Activated CD8-positive, alpha-beta memory T cell treated with anti-CD3 and anti-CD28 coated beads for 24 hours (primary cell): Measurements from ENCODE around the gene MID1.

Experiments
- DNase-seq: peaks from one replicate; pipeline ENCODE4 v3.0.0-alpha.2; 2020

MID1 gene

DNA sequence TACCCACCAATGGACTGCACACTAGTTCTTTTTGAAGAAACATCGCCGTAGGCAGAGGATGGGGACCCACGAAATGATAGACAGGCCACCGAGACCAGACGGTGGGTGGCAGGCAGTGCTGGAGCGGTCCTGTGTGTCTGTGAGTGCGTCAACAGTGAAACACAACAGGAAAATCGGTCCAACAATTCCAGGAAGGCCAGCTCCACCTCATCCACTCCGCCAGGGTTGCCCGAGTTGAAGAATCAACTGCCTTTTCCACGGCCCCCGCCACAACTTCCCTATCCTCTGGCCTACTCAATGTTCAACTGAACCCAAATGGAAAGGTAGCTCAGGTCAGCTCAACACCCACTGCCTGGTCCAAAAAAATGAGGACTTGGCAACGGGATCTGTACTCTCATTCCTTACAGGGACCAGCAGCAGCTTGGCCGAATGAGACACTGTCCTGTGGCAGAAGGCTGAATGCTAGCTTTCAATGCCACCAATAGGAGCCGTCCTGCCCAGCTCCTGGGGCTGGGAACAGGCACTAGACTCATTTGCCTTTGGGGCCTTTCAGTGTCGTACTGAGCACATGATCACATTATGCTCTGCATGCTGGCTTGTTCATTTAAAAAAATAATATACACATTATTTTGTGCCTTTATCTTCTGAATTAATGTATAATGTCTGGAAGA is 43.5 kb downstream of the MID1 start:
- DNase-seq, result no peak

DNA sequence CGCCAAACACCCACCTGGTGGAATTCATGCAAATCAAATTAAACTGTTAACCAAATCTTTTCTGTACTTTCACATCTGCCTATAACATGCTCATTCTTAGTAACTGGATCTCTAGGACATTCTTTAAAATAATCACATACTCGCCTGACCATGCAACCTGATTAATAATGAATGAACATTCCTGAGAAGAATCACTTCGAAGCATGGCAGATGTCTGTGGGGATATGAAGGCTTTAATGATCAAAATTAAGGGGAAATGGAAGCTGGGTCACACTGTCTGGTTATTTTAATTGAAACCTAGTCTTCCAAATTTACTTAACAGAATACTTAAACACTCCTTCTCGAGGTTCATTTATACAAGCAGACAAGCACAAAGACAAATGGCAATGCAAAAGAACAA is 44.2 kb downstream of the MID1 start:
- DNase-seq, result no peak

DNA sequence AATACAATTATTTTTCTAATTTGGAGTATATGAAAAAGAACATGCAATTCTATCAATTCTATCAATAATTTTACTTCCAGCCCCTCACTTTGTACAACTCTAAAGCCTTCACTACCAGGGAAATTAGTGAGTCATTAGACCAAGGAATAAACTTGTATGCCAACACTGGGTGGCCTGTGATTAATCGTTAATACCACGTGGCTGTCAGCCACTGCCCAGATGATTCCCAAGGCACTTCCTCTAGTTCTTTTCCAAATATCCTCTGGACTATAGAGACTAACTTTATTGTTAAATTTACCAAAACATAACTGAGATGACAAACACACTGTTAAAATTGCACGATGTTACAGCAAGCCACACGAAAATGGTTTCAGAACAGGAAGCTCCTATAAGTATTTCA is 45.7 kb downstream of the MID1 start:
- no peak for DNase-seq

DNA sequence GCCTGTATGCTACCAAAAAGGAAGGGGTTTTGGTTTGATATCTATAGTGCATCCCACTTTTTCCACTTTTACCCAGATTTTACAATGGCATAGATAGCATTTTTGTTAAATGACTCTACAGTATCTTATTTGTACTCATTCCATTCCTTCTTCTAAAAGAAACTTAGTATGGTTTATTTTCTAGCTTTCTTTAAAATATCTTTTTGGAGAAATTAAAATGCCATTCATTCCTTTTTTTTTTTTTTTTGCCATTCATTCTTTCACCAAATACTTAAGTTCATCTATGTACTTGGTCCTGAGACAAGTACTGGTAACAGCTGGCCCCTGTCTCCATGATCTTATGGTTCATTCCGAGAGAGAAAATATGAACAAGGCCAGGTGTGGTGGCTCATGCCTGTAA is 49.1 kb downstream of the MID1 start:
- no peak for DNase-seq

DNA sequence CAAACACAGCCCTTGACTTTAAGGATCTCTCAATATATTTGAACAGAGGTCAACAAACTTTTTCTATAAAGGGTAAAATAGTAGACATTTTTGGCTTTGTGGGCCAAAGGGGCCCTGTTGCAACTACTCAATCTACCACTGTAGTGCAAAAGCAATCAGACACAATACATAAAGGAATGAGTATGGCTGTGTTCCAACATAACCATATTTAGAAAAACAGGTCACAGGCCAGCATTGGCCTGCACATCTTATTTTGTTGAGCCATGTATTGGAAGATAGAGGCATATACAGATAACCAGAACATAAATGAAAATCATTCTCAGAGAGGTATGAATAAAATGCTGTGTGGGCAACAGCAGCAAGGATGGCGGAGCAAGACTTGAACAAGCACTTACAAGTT is 49.8 kb downstream of the MID1 start:
- no peak for DNase-seq

DNA sequence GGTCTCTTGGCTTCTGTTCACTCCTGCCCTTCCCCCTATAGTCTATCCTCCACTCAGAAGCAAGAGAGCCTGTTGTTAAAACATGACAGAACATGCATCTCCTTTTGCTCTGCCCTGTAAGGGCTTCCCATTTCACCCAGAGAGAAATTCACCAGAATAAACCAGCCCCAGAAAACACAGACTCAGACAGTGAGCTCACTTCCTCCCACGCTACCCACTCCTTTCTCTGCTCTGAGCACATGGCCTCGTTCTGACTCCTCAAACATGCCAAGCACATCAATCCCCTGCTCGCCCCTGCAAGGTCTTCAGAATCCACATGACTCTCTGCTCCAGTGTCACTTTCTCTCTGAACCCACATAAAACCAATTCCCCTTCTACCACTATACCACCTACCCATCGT is 50.4 kb downstream of the MID1 start:
- DNase-seq, result no peak

DNA sequence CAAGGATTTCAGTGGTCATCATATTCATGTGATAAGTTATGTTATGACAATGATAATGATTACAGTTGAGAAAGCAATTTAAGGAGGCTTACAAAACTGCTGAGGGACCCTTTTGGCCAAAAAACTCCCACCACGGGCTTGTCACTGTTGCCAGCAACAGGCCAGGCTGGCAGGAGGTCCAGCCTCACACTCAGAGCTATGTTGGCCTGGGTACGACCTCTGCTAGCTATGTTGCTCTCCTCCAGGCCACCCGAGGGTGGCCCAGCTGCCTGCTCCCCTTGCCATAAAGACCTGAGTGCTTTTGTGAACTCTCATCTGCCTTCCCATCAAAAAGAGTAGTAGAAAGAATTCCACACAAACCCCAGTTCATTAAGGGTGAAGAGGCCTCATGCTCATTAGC is 52.0 kb downstream of the MID1 start:
- DNase-seq, result no peak

DNA sequence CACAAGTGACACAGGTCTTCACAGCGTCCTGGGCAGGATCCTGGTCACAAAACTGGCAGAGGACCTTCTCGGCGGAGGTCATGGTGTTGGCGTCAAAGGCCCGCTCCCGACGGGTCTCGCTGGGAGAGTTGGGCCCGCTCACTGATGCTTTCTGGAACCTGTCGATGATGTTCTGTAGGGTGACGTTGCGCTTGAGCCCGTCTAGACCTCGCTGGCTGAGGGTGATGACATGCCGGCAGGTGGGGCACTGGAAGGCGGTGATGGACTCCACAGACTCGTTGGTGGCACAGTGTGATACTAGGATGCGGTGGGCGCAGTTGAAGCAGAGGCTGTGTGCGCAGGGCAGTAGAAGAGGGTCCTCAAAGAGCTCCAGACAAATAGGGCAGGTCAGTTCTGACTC is 53.2 kb downstream of the MID1 start:
- DNase-seq, result no peak

DNA sequence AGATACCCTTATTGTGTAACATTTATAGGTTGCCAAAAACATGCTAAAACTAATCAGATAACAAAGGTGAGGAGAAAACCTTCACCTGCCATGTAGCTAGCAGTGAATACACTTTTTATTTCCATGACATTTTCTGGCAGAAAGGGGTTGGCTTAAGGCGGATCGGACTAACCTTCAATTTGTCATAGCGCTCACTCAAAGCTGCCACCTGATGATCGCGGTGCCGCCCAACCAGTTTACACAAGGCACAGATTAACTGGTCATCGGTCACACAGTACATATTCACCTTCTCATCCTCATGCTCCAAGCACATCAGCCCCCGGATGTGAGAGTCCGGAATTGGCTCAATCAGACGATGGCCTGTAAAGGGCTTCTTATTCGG is 53.7 kb downstream of the MID1 start:
- DNase-seq, result no peak

DNA sequence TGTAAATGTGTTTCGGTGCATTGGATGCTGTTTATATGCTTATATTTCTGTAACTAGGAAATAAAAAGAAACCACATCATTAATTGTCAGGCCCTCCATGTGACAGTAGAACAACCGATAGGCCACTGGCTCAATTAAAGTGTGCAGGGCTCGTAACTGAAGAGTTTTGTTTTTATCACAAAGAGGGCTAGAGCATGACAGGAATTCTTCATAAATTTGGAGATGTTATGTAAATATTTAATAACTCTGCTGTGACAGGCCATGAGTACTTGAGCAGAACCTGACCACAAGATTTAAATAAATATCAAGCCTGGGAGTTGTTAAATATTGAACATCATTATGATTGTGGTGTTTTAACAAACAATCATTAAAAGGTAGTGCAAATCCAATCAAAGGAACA is 55.9 kb downstream of the MID1 start:
- no peak for DNase-seq

DNA sequence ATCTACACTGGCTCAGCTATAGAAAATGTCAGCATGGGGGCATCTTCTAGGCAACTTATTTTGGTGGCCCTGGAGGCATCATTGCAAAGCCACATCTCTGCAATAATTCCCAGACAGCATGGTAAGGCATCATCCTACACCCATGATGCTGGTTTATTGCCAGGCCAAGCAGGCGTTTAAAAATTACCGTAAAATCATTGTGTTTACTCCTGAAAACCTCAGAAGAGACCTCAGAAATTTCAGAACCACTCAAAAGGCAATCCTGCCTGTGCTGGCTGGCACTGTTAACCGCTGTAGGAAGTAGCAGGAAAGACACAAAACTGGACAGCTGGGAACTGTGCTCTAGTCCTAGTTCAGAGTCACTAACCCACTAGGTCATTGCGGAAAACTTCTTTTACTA is 63.2 kb downstream of the MID1 start:
- DNase-seq, result no peak

DNA sequence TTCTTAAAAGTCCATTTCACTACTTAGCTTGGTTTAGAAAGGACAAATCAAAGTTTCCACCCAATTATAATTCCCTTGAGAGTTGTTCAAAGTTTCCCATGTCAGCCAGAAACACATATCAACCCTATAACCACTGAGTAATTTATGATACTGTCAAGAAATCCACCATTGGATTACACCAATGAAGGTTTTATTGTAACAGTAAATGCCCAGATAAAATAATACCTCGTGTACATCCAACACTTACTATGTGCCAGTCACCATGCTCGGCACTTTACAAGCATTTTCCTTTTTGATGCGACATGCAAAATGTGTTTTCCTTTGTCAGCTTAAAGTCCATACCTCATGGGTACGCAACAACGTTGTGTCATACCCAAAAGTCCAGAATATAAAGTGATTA is 64.0 kb downstream of the MID1 start:
- no peak for DNase-seq

DNA sequence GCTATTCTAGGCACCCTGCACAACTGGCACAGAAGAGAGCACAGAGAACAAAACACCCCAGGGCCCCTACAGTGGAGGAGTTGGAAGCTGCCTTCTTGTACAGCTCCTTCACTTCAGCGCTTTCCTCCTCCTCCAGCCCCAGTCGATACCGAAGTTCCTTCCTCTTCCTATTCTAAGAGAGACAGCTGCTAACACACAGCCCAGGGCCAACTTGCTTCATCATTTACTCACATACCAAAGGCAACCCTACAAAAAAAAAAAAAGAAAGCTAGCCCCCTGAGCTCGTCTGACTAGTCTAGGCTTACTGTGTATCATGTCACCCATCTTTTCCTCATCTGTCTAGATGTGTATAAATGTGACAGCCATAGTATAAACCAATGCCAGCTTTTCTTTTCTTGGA is 64.5 kb downstream of the MID1 start:
- DNase-seq, result no peak

DNA sequence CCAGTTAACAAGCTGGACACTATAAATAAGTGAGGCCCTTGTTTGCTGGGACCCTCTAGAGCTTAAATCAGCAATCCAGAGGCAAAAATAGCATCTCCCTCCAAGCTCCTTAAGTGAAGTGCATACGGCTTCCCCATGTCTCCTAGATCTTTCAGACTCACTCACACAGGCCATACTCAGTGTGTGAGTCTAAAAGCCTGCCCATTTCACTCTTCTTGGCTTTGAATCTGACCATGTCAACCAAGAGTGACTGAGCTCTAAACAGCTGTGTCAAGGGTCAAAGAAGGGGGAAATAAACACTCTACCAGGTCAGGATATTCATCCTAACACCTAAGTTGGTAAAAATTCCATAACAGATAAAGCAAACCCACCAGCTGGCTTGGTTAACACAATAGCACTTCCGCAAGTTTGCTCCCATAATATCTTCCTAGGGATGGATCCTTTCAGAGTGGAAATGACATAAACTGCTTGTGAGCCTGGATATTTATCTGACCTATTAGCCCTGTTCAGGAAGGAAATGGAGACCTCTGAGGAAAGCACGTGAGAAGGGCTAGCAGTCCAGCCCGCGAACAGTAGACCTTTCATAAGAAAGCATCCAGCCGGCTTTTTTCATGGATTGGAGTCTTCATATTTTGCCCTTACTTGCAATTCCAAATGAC is 65.6 kb downstream of the MID1 start:
- DNase-seq, result no peak

DNA sequence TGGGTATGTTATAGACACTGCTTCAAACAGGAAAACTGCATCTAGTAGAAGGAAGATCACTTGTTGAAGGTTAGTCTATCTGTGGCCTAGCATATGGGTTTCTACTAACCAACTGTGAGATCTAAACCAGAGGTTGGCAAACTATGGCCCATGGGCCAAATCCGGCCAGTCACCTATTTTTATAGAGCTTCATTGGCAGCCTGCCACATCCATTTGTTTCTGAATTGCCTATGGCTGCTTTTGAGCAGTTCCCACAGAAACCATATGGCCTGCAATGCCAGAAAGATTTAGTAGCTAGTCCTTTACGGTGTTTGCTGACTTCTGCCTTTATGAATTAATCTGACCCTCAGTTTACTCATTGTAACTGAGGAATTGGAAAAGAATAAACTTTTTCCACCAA is 71.1 kb downstream of the MID1 start:
- DNase-seq, result no peak

DNA sequence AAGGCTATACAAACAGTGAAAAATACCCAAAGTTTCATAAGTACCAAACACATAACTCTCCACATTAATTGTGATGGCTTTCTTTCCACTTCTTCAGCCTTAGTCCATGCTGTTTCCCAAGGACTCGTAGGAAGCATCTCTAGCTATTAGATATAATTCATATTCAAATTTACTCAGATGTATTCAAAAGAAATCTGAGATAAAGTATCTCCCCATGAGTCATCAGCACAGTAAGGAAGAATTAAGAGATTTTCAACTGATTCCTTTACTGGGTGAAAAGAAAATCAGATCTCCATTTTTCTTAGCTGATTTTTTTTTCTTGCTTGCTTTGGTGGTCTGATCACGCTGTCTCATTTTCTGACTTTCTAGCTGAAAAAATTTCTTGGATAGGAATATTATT is 71.7 kb downstream of the MID1 start:
- DNase-seq, result no peak

DNA sequence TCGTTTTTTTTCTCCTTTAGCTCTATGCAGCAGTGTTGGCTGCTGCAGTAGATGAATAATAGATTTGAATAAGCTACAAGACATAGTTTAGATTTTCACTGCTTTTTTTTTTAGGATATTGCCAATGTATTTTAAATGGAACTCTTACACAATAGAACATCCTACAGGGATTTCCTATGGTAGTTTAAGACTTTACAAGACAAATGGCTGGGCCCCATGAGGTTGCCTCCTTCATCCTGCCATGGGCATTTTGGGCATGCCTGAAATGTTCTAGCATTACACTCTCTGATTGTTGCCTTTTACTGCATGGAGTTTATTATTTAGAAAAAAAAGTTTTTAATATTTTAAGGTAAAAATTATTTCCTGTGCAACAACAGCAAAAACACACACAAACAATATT is 74.5 kb downstream of the MID1 start:
- no peak for DNase-seq

DNA sequence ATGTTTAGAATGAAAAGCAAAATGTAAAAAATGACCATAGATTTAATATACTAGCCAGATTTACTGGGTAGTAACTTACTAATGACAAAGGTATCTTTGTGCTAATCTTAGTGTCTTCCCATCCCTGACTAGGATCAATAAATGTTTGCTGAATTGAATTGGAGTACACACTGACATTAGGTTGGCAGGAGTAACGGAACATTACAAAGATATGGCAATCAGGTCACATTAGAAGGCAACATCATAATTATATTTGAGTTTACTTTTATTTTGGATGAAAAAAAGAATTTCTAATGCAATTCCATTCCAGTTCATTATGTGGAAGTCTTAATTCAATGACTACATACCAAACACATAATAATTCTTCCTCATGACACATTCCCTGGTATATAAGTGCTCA is 77.8 kb downstream of the MID1 start:
- no peak for DNase-seq

DNA sequence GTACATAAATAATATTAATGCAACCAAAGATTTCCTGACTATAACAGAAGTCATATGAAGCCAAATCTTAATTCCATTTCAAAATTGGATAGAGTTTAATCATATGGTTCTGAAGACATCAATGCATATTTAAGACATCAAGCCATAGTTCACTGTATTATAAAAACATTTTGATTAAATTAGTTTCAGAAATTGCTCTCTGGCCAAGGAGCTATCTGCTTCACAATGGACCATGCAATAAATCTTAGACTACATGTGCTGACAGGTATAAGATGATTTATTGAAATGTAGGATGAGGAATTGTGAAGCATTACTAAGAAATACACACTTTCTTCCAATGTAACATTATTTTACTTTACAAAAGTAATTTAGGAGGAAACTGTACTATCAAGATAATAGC is 81.6 kb downstream of the MID1 start:
- DNase-seq, result no peak

DNA sequence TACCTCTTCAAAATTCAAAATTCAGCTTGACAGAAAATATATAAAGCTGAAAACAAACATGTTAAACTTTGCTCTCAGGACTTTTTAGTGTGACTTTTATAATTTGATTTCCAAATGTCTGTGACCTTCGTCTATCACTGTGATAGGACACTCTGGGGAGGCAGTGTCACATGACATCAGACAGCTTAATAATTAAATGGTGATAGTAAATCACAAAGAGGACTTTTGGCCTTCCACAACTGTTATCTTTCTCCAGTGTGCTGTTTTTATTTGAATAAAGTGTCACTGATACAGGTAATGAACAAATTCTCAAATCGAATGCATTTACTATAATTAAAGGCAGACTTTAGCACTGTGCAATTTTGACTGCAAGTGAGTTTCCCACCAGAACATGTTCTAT is 83.1 kb downstream of the MID1 start:
- no peak for DNase-seq

DNA sequence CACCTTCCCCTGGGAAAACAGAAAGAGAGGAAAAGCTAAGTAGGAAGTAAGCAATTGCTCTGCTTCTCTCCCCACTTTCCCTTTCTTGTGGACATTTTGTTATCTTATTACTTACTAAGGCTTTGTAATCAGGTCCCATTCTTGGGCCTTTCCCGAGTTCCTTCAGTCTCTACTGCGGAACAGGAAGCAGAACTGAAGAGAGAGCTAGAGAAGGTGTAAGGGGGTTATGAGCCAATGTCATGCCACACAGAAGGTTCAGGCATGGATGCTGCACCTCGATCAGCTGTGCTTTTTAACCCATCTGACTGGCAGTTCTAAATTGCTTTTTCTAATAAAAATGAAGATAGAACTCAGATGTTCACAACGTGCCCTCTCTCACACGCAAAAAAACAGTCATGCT is 83.6 kb downstream of the MID1 start:
- no peak for DNase-seq

DNA sequence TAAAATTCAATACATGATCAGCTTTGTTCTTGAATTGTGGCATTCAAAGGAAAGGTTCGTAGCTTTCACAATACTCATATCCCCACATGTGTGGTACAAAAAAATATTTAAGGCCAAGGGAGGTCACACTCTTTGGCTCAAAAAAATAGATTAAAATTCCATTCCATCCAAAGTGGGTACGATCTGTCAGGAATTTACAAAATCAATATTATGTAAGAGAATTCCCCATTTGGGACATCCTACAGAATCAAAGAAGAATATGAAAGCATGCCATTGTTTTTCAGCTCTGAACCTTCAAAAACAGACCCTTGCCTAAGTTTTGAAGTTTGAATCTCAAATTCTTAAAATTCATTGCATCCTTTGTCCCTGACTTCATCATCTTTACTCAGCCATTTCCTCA is 85.8 kb downstream of the MID1 start:
- no peak for DNase-seq

DNA sequence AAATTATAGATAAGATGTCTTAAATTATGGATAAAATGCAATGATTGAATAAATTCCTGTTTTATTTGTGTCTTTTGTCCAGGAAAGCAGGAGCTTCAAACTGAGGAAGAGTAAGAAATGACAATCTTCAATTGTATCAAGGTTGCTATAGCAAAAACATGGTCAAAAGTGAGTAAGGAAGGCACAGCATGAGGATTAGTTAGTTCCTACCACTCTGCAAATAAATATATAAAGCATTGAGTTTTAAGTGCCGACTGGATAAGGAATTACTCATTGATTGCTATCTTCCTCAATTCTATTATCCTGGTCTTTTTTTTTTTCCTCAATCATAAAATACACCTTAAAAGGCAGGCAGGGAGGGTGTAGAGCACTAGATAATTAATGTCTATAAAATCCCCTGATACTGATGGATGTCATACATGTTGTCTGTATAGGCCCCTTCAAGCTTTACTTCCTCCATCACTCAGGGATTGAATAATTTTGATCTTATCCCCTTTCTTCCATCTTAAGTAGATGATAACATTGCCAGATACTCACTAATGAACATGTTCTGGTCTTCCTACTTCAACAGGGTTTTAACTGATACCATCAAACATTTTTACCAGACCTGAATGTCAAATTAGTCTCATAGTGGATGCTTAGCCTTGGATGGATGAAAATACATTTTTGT is 86.6 kb downstream of the MID1 start:
- no peak for DNase-seq

DNA sequence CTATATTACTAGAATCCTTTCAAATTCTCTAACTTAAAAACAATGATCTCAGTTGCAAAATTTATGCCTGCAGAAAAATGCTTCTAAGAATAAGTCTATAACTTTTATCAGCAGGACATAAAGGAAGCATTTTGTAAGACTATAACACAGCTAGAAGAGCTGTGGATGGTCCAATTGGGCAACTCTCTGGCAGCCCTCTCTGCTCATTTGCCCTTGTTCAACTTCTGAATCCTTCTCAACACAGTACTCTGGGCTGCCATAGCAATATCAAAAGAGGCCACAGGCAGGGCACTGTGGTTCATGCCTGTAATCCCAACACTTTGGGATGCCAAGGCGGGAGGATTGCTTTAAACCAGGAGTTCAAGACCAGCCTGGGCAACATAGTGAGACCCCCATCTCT is 88.5 kb downstream of the MID1 start:
- no peak for DNase-seq

DNA sequence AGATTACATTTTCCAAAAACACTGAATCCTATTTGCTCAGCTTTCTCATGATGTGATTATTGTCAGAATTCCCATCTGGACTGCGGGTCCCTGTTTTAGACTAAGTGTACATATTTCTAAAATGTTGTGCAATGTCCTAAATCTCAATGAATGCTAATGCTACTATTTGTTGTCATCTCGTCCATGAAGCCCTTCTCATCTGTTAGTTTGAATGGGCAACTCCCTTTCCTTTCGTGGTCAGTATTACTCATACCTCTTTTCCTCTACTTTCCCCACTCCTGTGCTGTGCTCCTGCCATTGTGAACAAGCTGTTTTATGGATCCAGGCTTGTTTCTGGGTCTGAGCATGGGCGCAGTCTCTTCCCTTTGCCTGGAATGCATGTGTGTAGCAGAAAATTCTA is 91.0 kb downstream of the MID1 start:
- no peak for DNase-seq
